HG03457 (cell line): ENCODE results near the gene MRPL53.
"Not testable (repeated sequence)": the region's sequence is repeated elsewhere in the genome, so short reads cannot be mapped to it uniquely, and the experiment has no call there.

Experiments used
- ATAC-seq: cut with Tn5 transposase; IDR thresholded peaks from one replicate; pipeline ENCODE4 v1.9.1; 2021; ENCODE audit warnings: moderate number of reproducible peaks; ENCODE audit not compliant: unreplicated experiment

Gene MRPL53

GRCh38 chr2:74454654-74455511 lies 17.6 kb downstream of the MRPL53 start, which contains the start of gene INO80B:
Gene INO80B (plus strand): TSS chr2:74455087. CDS start chr2:74455117, 30 bp downstream.
- ATAC-seq = peak; percentile 43

- ATAC-seq = no peak
These were observed 21.8 kb downstream of the MRPL53 start for GRCh38 chr2:74450570-74451190.

DNA sequence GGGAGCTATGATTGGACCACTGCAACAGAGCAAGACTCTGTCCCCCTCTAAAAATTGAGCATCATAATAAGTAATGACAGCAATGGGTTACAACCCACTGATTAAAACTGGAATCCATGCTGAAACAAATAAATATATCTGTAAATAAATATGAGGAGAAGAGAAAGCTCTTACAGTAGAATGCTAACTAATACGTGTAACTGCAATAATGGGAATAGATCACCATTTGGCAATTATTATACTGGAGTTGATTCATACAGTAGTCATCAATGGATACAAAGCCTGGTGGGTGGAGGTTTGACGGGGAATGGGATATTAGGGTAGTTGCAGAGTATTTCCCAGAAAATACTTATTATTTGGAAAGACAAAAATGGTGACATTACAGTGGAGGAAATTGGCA lies 23.7 kb downstream of the MRPL53 start:
- no peak for ATAC-seq

GRCh38 chr2:74447230-74447999 lies 25.1 kb downstream of the MRPL53 start:
- no peak for ATAC-seq

DNA sequence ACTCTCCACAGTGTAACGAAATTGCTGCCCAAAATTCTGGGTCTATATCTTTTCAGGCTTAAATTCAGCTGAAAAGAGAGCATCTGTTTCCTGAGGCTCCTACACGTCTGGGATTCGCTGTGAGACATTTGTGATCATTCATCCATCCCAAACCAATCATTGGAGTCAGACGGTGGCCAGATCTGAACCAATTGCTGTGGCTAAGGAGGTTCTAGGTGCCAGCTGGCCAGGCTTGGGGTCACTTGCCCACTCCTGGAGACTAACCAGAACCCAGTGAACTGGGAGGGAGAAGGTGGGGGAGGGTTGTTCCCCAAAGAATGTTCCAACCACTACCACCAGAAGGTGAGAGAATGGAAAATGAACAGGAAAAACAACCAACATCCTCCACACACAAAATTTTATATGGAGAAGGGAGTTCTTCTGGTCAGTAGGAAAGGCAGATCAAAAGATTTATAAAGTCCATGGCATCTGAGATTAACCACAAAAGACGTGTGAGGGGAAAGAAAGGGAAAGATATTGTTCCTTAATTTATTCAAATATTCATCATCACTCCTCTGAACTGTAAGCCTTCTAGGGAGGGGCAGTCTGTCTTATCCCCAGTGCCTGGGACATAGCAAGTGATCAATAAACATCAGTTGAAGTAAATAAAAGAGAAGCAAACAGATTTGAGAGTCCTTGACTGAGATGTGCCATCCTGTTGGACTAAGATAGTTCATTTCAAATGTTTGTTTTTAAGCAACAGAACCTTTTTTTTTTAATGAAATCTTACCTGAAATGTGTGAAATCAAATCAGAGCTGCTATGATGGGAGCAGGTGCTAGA lies 27.8 kb downstream of the MRPL53 start:
- no peak for ATAC-seq

DNA sequence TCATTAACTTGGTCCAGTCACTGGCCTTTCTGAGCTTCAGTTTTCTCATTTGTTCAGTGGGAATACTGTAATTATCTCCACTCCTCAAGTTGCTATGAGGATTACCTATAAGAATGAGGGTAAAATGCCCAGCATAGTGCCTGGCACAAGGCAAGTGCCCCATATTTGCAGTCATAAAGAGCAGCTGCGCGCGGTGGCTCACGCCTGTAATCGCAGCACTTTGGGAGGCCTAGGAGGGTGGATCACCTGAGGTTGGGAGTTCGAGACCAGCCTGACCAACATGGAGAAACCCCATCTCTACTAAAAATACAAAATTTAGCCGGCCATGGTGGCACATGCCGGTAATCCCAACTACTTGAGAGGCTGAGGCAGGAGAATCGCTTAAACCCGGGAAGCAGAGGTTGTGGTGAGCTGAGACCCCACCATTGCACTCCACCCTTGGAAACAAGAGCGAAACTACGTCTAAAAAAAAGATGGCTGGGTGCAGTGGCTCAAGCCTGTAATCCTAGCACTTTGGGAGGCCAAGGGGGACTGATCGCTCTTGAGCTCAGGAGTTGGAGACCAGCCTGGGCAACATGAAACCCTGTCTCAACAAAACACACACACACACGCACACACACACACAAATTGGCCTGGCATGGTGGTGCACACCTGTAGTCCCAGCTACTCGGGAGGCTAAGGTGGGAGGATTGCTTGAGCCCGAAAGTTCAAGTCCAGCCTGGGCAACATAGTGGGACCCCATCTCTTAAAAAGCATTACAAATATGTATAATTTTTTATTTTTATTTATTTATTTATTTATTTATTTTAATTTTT lies 29.8 kb downstream of the MRPL53 start:
- ATAC-seq = not testable (repeated sequence)

- no peak for ATAC-seq
These were observed 30.6 kb downstream of the MRPL53 start, which contains the start of gene RTKN for GRCh38 chr2:74441690-74442482. Gene RTKN (minus strand): TSS chr2:74441937. CDS start chr2:74441816, 121 bp downstream.

DNA sequence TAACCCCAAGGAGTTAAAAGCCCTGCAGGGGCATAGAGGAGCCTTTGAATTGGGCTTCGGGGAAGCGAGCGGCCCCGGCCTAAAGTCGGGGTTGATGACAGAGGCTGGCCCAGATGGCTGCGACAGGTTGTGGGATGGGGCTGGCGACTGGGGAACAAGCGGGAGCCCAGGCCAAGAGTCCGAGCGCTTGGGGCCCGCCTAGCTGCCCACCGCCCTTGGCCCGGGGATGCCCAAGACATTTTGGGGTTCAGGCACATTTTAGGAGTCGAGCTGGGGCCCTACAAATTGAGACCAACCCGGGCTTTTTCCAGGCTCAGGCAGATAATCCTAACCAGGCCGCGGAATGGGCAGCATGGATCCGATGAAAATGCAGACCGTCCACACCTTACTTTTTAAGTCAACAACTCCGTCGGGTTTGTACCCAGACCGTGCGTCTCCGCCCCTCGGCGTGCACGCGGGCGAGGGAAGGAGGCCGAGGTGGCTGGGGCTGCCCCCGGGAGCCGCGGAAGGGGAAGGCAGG lies 31.2 kb downstream of the MRPL53 start:
- ATAC-seq = no peak

GRCh38 chr2:74440378-74441169 lies 31.9 kb downstream of the MRPL53 start:
- peak; percentile 88 for ATAC-seq

DNA sequence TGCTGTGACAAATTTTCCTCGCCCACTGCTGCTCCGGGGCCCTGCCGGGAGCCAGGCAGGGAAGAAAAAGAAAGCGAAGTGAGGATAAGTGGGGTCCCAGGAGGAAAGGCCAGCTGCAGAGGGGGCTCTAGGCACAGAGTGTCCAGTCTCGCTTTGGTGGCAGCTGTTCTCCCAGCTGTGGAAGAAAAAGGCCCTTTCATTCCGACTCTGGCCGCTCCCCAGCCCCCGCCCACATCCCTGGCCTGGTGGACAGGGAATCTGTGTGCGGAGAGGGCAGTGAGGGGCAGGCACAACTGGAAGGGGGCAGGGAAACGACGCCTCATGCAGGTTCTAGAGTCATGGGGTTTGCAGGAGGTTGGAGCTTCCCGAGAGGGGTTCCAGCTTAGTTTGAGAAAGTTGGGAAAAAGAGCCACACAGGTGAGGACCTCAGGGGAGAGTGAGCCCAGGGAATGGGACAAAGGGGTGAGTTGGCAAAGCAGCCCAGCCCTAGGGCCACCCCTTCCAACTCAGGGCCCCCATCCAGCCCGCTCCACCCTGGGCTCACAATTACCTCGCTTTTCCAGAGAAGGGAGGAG lies 32.6 kb downstream of the MRPL53 start:
- no peak for ATAC-seq

- no peak for ATAC-seq
These were observed 33.1 kb downstream of the MRPL53 start for GRCh38 chr2:74439373-74439772.

- ATAC-seq = no peak
These were observed 34.2 kb downstream of the MRPL53 start for GRCh38 chr2:74438248-74438647.

- ATAC-seq = no peak
These were observed 35.4 kb downstream of the MRPL53 start for GRCh38 chr2:74436848-74437695.

GRCh38 chr2:74436111-74436805 lies 36.2 kb downstream of the MRPL53 start:
- no peak for ATAC-seq

DNA sequence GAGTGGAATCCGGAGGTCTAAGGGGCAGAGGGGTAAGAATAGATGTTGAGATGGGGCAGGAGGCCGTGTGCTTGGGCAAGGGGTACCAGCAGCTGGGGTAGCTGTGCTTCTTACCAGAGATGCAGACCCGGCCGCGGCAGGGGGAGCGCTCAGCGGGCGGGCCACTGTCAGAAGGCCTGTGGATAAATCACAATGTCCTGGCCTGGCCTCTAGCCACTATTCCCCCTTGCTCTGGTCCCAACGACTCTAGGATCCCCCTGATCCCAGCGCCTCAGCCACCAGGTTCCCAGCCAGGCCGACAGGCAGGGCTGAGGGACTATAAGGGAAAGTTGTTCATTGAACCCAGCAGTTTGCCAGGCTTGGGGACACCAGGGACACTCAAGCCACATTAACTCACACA lies 42.0 kb downstream of the MRPL53 start:
- no peak for ATAC-seq
